HepG2 (cell line): Measurements from ENCODE around the gene WDSUB1. TPM values are rescaled to one million over a fixed set of nuclear protein-coding genes. Genes with fewer than 3 reads are reported as not detected.

Experiments
- ATAC-seq: fragments of 200-7000 bp; cut with Tn5 transposase; 3 replicates; pipeline ENCODE4 v1.9.1; 2020; ENCODE audit warnings: mild to moderate bottlenecking, moderate library complexity
- BruUV-seq: library from RNA; stranded (reverse); fragments of 400-500 nt; replicated peaks from 2 replicates; lab custom pipeline; 2021; lab: Mats Ljungman, UMichigan
- CTCF ChIA-PET: fragments of 300-600 bp; formaldehyde crosslinking; extraction: SDS; loops from one replicate; lab custom pipeline; 2021; ENCODE audit warnings: low total read pairs, inconsistent platforms, low intra/inter-chr PET ratio; lab: Yijun Ruan, JAX
- POLR2A ChIA-PET: fragments of 350-600 bp; sonication (Branson Sonifier 250); formaldehyde crosslinking; loops from one replicate; lab custom pipeline; 2020; ENCODE audit warnings: antibody characterized with exemption, inconsistent platforms; lab: Yijun Ruan, JAX
- DNase-seq: peaks from one replicate; pipeline ENCODE4 v3.0.0-alpha.2; 2015; ENCODE audit warnings: low spot score
- FAIRE-seq: peaks from 3 replicates; lab custom pipeline; 2011; peaks lifted over from hg19 to GRCh38; lab: Jason Lieb, UNC
- H2AFZ ChIP-seq: one replicate; pipeline ENCODE4 v1.6.1; 2011; ENCODE audit warnings: low read length, inconsistent platforms
- H3K27ac ChIP-seq: fragments of 300-600 bp; 3 replicates; pipeline ENCODE4 v1.8.0; 2011; ENCODE audit warnings: mixed run types, mild to moderate bottlenecking, mixed read lengths, low read length, inconsistent platforms; ENCODE audit not compliant: insufficient read depth; ENCODE audit errors: extremely low read length
- H3K27me3 ChIP-seq, 2 experiments: fragments of 200-600 bp in 1 of 2; 2 replicates in 1 of 2; 3 replicates in 1 of 2; pipeline versions ENCODE4 v1.6.0 to v1.8.0; 2011; ENCODE audit warnings: low read length in 2 of 2, mild to moderate bottlenecking in 2 of 2, moderate library complexity in 2 of 2, inconsistent platforms in 1 of 2; ENCODE audit not compliant: insufficient read depth in 2 of 2, control insufficient read depth in 1 of 2
- H3K36me3 ChIP-seq, 2 experiments: fragments of 200-600 bp in 1 of 2; replicated peaks in 1 of 2; 2 replicates in 1 of 2; 3 replicates in 1 of 2; pipeline versions ENCODE4 v1.5.1 to v1.8.0; 2011; ENCODE audit warnings: low read length in 2 of 2, inconsistent platforms in 1 of 2; ENCODE audit not compliant: insufficient read depth in 2 of 2, control insufficient read depth in 1 of 2
- H3K4me1 ChIP-seq: 2 replicates; pipeline ENCODE4 v1.5.1; 2012; ENCODE audit warnings: low read length, inconsistent platforms; ENCODE audit not compliant: insufficient read depth
- H3K4me2 ChIP-seq: 2 replicates; pipeline ENCODE4 v1.6.0; 2011; ENCODE audit warnings: low read depth, low read length, inconsistent platforms
- H3K4me3 ChIP-seq, 3 experiments: fragments of 200-600 bp in 1 of 3; sonication (generic), shearing (Covaris generic) in 1 of 3; replicated peaks in 1 of 3; 2 replicates each; pipeline ENCODE4 v1.5.1; 2011 to 2016; ENCODE audit warnings: low read length in 3 of 3, inconsistent platforms in 2 of 3, low read depth in 2 of 3, mild to moderate bottlenecking in 2 of 3, control low read depth in 1 of 3, mixed read lengths in 1 of 3; ENCODE audit not compliant: insufficient read depth in 1 of 3
- H3K79me2 ChIP-seq: one replicate; pipeline ENCODE4 v1.6.1; 2011; ENCODE audit warnings: low read length, inconsistent platforms; ENCODE audit not compliant: insufficient read depth
- H3K9ac ChIP-seq: 2 replicates; pipeline ENCODE4 v1.6.0; 2011; ENCODE audit warnings: mild to moderate bottlenecking, low read depth, low read length, inconsistent platforms; ENCODE audit not compliant: insufficient read depth
- H3K9me3 ChIP-seq: 2 replicates; pipeline ENCODE4 v1.5.1; 2012; ENCODE audit warnings: mild to moderate bottlenecking, low read length
- H4K20me1 ChIP-seq: 2 replicates; pipeline ENCODE4 v1.6.0; 2011; ENCODE audit warnings: inconsistent platforms, mild to moderate bottlenecking, low read length, moderate library complexity; ENCODE audit not compliant: insufficient read depth
- AKAP8 ChIP-seq: sonication (generic); formaldehyde crosslinking; IDR thresholded peaks from 2 replicates; pipeline ENCODE4 v1.5.1; 2020; ENCODE audit warnings: mild to moderate bottlenecking, missing genetic modification reagents
- CEBPZ ChIP-seq: IDR thresholded peaks from 2 replicates; pipeline ENCODE4 v1.6.1; 2012; ENCODE audit warnings: low read length, improper control_type of control experiment
- FIP1L1 ChIP-seq: fragments of 200-400 bp; formaldehyde crosslinking; IDR thresholded peaks from 2 replicates; pipeline ENCODE4 v1.6.1; 2018; ENCODE audit warnings: low read depth, mild to moderate bottlenecking, low read length, moderate library complexity, borderline replicate concordance; ENCODE audit not compliant: insufficient read depth
- NPAS2 ChIP-seq: sonication (generic); formaldehyde crosslinking; IDR thresholded peaks from 2 replicates; pipeline ENCODE4 v1.8.0; 2022; ENCODE audit warnings: mild to moderate bottlenecking, missing genetic modification reagents, borderline replicate concordance
- PAF1 ChIP-seq: IDR thresholded peaks from 2 replicates; pipeline ENCODE4 v1.6.1; 2016; ENCODE audit warnings: missing genetic modification reagents, missing compliant biosample characterization
- ZBTB25 ChIP-seq: IDR thresholded peaks from 2 replicates; pipeline ENCODE4 v1.6.1; 2018; ENCODE audit warnings: missing genetic modification reagents
- ZNF407 ChIP-seq: sonication (generic); formaldehyde crosslinking; IDR thresholded peaks from one replicate; pipeline ENCODE4 v1.5.1; 2020; ENCODE audit warnings: mild to moderate bottlenecking, missing genetic modification reagents; ENCODE audit errors: not compliant biosample characterization
- ZNF644 ChIP-seq: IDR thresholded peaks from 2 replicates; pipeline ENCODE4 v1.6.1; 2016; ENCODE audit warnings: low read depth
- ZNF691 ChIP-seq: sonication (generic); formaldehyde crosslinking; IDR thresholded peaks from 2 replicates; pipeline ENCODE4 v1.4.0; 2020; ENCODE audit warnings: missing genetic modification reagents, low read depth, mild to moderate bottlenecking, borderline replicate concordance
- ZSCAN31 ChIP-seq: sonication (generic); formaldehyde crosslinking; IDR thresholded peaks from 2 replicates; pipeline ENCODE4 v1.5.0; 2020; ENCODE audit warnings: low read depth, mild to moderate bottlenecking, missing genetic modification reagents
- WGBS: methylation state at CpG from one replicate; pipeline ENCODE4 v1.1.6; 2017; ENCODE audit warnings: low lambda C conversion rate; 5-methylcytosine and 5-hydroxymethylcytosine counted together
- in situ Hi-C: cut with HindIII; loops from 2 replicates; pipeline ENCODE4 v1.10.0; 2017; ENCODE audit warnings: low pct_unique_long_range_greater_than_20kb; ENCODE audit not compliant: extremely low pct_ligation_motif_present
- intact Hi-C: fragments of 100-400 bp; cut with micrococcal nuclease; formaldehyde crosslinking; loops from one replicate; pipeline ENCODE4 v1.10.0; 2022; ENCODE audit not compliant: unreplicated experiment
- polyA plus RNA-seq, 8 experiments: library from polyadenylated mRNA; depleted of rRNA in 3 of 8; stranded (reverse) in 7 of 8; unstranded in 1 of 8; fragments of >200 nt; fragmentation: Illumina TruSeq in 4 of 8; extraction: Trizol in 4 of 8; gene quantifications; 2 replicates each; pipeline versions ENCODE4 v1.2.1 to v1.2.3, GENCODE V29; 2011 to 2016; ENCODE audit warnings: low read depth in 4 of 8, missing spikeins in 1 of 8, mixed read lengths in 1 of 8; ENCODE audit not compliant: insufficient read depth in 1 of 8
- total RNA-seq, 5 experiments: library from RNA; depleted of rRNA; stranded (reverse); fragments of >200 nt; fragmentation: Illumina TruSeq; extraction: Trizol; gene quantifications; 2 replicates each; pipeline ENCODE4 v1.2.3, GENCODE V29; 2016; ENCODE audit warnings: low read depth in 1 of 5

The WDSUB1 gene
- total and polyA plus RNA-seq, 2 of the 13 experiments (the other 11 are each of a cell fraction or from before 2014, with no cell fraction given), result 10.1 to 10.7 TPM

GRCh38 chr2:159195697-159196096 lies 90.8 kb downstream of the WDSUB1 start:
- Histone ChIP-seq H3K4me1 (no peaks in the 10 kb centered on the region), H4K20me1 (no peaks in the 10 kb centered on the region), H3K27ac (no peak overlapping the region), H3K4me3 (no peak overlapping the region)
- 77% methylated on average over 6 of the region's 6 CpGs for WGBS
- CTCF ChIA-PET, result no interaction called here
- no peak for TF ChIP-seq ZSCAN31 (CRISPR knock-in tag)
- TF ChIP-seq AKAP8 (CRISPR knock-in tag), result no peak
- TF ChIP-seq PAF1 (CRISPR knock-in tag), result no peak
- TF ChIP-seq NPAS2 (CRISPR knock-in tag), result no peak
- TF ChIP-seq ZBTB25 (CRISPR knock-in tag), result no peak
- no peak for TF ChIP-seq CEBPZ
- TF ChIP-seq ZNF691 (CRISPR knock-in tag), result no peak
- no peak for TF ChIP-seq ZNF644 (CRISPR knock-in tag)
- no peak for TF ChIP-seq FIP1L1
- no peak for TF ChIP-seq ZNF407 (CRISPR knock-in tag)
- TF ChIP-seq, all 625 proteins: peak for 0
- peaks cover 0 to 7% of the 10 kb centered on the region in 2 experiments; a peak in 1 of 5 replicates for H3K36me3 ChIP-seq
- intact Hi-C loops, result no loop called here
- no peak overlapping the region for H3K9ac ChIP-seq
- ATAC-seq, result no peak
- POLR2A ChIA-PET, result no interaction called here
- H3K27me3 ChIP-seq, result no peaks in the 10 kb centered on the region
- H3K9me3 ChIP-seq, result no peaks in the 10 kb centered on the region
- no peak for FAIRE-seq
- in situ Hi-C loops, result no loop called here
- no peak overlapping the region for H3K4me2 ChIP-seq
- DNase-seq, result no peak
- BruUV-seq, result no TSS peak
- H2AFZ ChIP-seq, result no peak overlapping the region
- H3K79me2 ChIP-seq, result no peaks in the 10 kb centered on the region
